ENCODE measurements around the gene CRNKL1. TPM values are rescaled to one million over a fixed set of nuclear protein-coding genes. Genes with fewer than 3 reads are reported as not detected.

CRNKL1 gene
- total RNA-seq, 1 donor from 2014 or later = 21.3 TPM

DNA sequence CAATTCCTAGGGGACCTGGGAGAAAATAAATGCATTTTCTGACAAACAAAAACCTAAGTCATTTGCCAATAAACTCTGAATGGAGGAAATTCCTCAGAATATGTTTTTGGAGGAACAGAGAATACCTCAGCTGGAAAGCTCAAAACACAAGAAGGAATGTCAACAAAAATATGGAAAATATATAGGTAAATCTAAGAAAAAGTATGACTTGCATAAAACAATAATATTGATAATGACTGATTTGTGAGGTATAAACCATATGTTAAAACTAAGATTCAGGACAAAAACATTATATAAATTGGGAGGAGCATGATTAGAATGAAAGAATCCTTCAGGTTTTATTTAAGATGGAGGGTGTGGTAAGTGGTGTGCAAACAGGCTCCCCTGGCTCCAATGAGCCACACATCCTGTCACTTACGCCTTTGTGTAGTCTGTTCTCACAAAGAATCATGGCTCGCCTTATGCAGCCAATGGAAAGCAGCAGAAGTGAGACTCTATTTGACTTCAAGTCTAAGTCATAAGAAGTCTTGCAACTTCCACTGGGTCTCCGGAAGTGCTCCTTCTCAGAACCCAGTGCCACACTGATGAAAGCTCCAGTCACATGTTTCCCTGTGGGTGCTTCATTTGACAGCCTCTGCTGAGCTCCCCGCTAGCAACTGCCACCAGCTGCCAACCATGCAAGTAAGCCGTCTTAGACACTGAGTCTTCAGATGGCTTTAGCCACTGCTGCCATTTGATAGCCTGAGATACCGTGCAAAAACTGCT lies 8.2 kb upstream of the CRNKL1 start:
- H3K4me1 Mint-ChIP-seq = no peaks in the 10 kb centered on the region
- DNase-seq (no peak), ATAC-seq (ENCODE audit: low read depth) (no peak)
- peaks cover 15% of the 10 kb centered on the region for H3K27me3 Mint-ChIP-seq
- ChIA-PET CTCF (no interaction called here), POLR2A (no interaction called here)
- H3K36me3 Mint-ChIP-seq (ENCODE audit: low read depth) = no peaks in the 10 kb centered on the region
- no peak overlapping the region for H3K27ac Mint-ChIP-seq
- no peak for TF ChIP-seq CTCF (IDR thresholded peaks at IDR 0.05)
- H3K4me3 Mint-ChIP-seq = no peak overlapping the region
- intact Hi-C loops (cut with micrococcal nuclease) = no loop called here
- H3K9me3 Mint-ChIP-seq = no peaks in the 10 kb centered on the region

DNA sequence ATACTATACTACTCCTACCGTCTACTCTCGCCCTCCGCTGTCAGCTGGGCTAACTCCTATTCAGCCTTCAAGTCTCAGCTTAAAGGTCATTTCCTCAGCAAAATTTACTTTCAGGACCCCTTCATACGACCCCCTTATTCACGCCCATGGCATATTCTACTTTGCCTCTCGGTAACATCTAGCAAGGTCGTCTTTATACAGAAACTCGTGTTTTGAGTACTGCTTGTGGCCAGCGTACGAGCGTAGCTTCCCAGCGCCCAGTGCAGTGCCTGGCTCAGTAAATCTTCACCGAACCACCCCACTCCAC lies 546 bp downstream of the CRNKL1 start:
- peak overlapping the region; percentile 93 for H3K27ac Mint-ChIP-seq
- no peaks in the 10 kb centered on the region for H3K27me3 Mint-ChIP-seq
- ATAC-seq (ENCODE audit: low read depth) (no peak), DNase-seq (no peak)
- peaks cover 26% of the 10 kb centered on the region for H3K4me1 Mint-ChIP-seq
- no peaks in the 10 kb centered on the region for H3K9me3 Mint-ChIP-seq
- H3K4me3 Mint-ChIP-seq = peak overlapping the region; percentile 96
- peaks cover 47% of the 10 kb centered on the region for H3K36me3 Mint-ChIP-seq (ENCODE audit: low read depth)
- CTCF ChIA-PET = interaction anchor here (1.0 to 1.8 kb wide), 2 partner anchors 149 to 359 kb away, joined by 4 to 7 read pairs; no protein-coding TSS in a partner anchor
- TF ChIP-seq CTCF (IDR thresholded peaks at IDR 0.05) = no peak
- POLR2A ChIA-PET = interaction anchor here (0.6 to 2.8 kb wide), 7 partner anchors 32 to 1544 kb away, joined by 3 to 29 read pairs (median 5); partner anchors contain the start of genes NAA20 and SEC23B
- intact Hi-C loops (cut with micrococcal nuclease) = loop anchor here (1.0 to 10.0 kb wide), 12 partner anchors 34 to 1763 kb away; partner anchors contain the start of genes NAA20, RALGAPA2, SEC23B and SMIM26

DNA sequence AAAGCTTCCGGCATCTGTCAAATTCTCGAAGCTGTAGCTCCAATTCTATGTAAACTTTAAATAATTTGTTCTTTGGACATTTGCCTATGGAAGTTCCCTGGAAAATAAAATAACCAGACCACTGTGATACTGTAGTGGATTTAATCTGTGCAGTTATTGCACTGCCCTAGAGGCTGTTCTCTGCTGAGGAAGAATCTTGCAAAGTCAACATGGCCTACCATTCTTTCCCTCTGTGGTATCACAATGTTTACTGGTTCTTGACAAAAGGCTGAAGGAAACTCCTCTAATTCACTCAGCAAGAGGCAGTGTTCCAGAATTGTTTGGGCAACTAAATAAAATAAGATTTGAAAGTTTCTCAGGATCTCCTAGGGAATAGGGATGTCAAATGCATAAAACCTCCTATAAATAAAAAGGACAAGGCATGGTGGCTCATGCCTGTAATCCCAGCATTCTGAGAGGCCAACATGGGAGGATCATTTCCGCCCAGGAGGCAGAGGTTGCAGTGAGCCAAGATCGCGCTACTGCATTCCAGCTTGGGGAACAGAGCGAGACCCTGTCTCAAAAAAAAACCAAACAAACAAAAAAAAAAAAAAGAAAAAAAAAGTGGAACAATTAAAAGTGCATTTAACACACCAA lies 12.4 kb downstream of the CRNKL1 start:
- Mint-ChIP-seq H3K9me3 (no peaks in the 10 kb centered on the region), H3K27me3 (no peaks in the 10 kb centered on the region), H3K27ac (no peak overlapping the region), H3K4me1 (no peaks in the 10 kb centered on the region), H3K36me3 (ENCODE audit: low read depth) (peaks cover 97% of the 10 kb centered on the region), H3K4me3 (no peak overlapping the region)
- ChIA-PET CTCF (no interaction called here), POLR2A (no interaction called here)
- intact Hi-C loops (cut with micrococcal nuclease) = no loop called here
- ATAC-seq (ENCODE audit: low read depth) = no peak
- TF ChIP-seq CTCF (IDR thresholded peaks at IDR 0.05) = no peak
- DNase-seq = no peak

DNA sequence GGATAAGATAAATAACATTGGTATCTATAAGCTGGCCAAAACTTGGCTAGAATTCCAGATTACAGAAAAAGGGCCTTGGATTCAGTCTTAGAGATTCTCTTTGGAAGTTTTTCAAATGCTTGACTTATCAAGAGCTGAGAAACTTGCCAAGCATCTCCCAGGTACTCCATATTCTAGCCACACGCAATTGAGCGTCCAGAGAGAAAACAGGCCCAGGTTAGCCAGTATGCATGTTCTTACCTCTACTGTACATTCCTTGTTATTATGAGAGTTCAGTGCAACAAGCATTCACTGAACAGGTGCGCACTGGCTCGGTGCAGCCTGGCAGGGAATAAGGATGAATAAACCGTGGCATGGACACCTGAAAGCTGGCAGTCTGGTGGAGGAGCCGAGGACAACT lies 13.7 kb downstream of the CRNKL1 start:
- TF ChIP-seq CTCF (IDR thresholded peaks at IDR 0.05) = no peak
- DNase-seq (no peak), ATAC-seq (ENCODE audit: low read depth) (no peak)
- POLR2A ChIA-PET = no interaction called here
- no peaks in the 10 kb centered on the region for H3K9me3 Mint-ChIP-seq
- H3K36me3 Mint-ChIP-seq (ENCODE audit: low read depth) = peaks cover 95% of the 10 kb centered on the region
- intact Hi-C loops (cut with micrococcal nuclease) = no loop called here
- CTCF ChIA-PET = no interaction called here
- no peaks in the 10 kb centered on the region for H3K4me1 Mint-ChIP-seq
- no peaks in the 10 kb centered on the region for H3K27me3 Mint-ChIP-seq
- H3K4me3 Mint-ChIP-seq = no peak overlapping the region
- H3K27ac Mint-ChIP-seq = no peak overlapping the region

GRCh38 chr20:20037960-20038359 lies 14.3 kb downstream of the CRNKL1 start:
- CTCF ChIA-PET = no interaction called here
- DNase-seq = no peak
- Mint-ChIP-seq H3K9me3 (no peaks in the 10 kb centered on the region), H3K4me1 (no peaks in the 10 kb centered on the region), H3K36me3 (ENCODE audit: low read depth) (peaks cover 92% of the 10 kb centered on the region), H3K27me3 (no peaks in the 10 kb centered on the region), H3K27ac (no peak overlapping the region), H3K4me3 (no peak overlapping the region)
- POLR2A ChIA-PET = no interaction called here
- ATAC-seq (ENCODE audit: low read depth) = no peak
- no peak for TF ChIP-seq CTCF (IDR thresholded peaks at IDR 0.05)
- intact Hi-C loops (cut with micrococcal nuclease) = no loop called here

Data from activated B cell treated with CpG ODN at 0.5 μM for 24 hours (primary cell).